Choroid plexus epithelial cell (primary cell): ENCODE measurements around the gene ENDOV.

Experiments used
- DNase-seq: peaks from one replicate; pipeline ENCODE4 v3.0.0-alpha.2; 2010; ENCODE audit warnings: low read depth
- H3K4me3 ChIP-seq: 2 replicates; pipeline ENCODE4 v1.5.1; 2011; ENCODE audit warnings: low read depth, mild to moderate bottlenecking, control low read depth, low read length, moderate library complexity
- TF ChIP-seq, protein P1 (sequence below): conservative IDR thresholded peaks from 2 replicates; pipeline ENCODE4 v1.5.1; 2011; ENCODE audit warnings: low read depth, mild to moderate bottlenecking, control low read depth, inconsistent platforms, low read length, moderate library complexity

The ENDOV gene

DNA sequence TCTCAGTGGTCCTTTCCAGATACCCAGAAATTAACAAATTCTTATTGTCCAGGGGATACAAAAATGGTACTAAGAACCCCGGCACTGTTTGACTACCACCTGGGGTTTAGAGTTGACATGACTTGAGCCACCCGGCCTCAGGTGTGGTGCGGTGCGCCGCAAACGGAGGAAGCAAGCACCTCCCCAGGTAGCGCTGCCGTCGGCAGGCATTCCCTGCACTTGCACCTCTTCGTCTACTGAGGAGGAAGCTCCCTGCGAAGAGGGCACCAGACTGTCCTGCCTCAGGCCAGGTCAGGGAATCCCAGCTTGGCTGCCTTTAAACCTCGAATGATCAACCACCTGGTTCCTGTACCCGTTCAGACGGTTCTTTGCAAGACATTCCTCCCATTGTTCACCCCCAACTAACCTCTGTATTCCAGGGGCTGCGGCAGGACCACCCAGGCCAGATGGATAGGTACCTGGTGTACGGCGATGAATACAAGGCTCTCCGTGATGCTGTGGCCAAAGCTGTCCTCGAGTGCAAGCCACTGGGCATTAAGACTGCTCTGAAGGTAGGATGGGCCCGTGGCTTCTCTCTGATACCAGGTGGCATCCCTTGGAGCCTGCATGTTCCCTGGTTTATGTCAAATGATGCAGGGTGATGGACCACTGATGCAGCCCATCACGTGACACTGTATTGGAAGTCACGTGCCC is 40.8 kb upstream of the ENDOV start:
- TF ChIP-seq, protein P1, sequence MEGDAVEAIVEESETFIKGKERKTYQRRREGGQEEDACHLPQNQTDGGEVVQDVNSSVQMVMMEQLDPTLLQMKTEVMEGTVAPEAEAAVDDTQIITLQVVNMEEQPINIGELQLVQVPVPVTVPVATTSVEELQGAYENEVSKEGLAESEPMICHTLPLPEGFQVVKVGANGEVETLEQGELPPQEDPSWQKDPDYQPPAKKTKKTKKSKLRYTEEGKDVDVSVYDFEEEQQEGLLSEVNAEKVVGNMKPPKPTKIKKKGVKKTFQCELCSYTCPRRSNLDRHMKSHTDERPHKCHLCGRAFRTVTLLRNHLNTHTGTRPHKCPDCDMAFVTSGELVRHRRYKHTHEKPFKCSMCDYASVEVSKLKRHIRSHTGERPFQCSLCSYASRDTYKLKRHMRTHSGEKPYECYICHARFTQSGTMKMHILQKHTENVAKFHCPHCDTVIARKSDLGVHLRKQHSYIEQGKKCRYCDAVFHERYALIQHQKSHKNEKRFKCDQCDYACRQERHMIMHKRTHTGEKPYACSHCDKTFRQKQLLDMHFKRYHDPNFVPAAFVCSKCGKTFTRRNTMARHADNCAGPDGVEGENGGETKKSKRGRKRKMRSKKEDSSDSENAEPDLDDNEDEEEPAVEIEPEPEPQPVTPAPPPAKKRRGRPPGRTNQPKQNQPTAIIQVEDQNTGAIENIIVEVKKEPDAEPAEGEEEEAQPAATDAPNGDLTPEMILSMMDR, result no peak
- DNase-seq, result no peak
- no peak overlapping the region for H3K4me3 ChIP-seq

DNA sequence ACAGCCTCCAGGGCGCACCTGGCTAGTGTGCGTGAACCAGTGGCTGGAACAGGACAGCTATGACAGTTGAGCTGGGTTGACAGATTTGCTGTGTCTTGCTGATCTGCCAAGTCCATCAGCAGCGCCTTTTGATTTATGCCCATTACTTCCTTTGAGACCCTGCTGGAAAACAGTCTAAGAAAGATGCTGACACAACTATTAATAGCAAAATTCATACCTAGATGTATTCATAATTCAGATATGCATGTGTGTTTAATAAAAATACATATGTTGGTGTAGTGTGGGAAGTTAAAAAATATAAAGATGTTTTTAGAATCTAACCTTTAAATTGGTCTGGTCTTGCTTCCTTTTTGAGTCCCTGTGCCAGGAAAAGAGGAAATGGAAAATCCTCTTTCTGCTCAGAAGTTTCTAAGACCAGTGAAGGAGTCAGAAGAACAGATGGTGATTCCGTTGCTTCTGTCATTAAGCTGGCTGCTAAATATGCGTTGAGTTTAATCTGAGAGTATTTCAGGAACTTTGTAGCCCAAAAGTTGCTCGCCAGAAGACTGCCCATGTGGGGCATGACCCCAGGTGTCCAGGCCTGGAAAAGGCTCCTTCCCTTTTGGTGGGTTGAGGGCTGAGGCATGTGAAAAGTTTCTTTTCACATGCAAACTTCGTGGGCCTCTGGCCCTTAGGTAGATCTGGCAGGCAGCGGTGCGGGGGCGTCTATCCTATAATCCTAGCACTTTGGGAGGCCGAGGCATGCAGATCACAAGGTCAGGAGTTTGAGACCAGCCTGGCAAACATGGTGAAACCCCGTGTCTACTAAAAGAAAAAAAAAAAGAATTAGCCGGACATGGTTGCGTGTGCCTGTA is 40.0 kb upstream of the ENDOV start:
- TF ChIP-seq, protein P1, result no peak
- DNase-seq, result no peak
- no peak overlapping the region for H3K4me3 ChIP-seq

DNA sequence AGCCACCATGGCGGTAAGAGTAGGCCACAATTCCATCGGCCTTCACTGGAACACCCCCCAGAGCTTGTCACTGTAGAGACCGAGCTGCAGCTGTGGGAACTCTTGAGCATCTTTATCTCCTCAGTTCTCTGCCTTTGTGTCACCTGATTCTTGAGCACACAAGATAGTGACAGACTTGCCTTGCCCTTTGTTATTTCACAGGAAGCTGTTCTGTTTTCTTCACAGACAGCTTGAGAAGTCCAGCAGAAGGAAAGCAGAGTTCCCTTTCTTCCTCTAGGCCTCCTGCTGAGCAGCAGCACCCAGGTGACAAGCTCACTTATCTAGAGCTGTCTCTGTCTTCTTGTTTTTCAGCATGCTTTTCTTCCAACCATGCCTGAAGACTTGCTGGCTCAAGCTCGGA is 38.4 kb upstream of the ENDOV start:
- H3K4me3 ChIP-seq, result no peak overlapping the region
- no peak for DNase-seq
- TF ChIP-seq, protein P1, result no peak

DNA sequence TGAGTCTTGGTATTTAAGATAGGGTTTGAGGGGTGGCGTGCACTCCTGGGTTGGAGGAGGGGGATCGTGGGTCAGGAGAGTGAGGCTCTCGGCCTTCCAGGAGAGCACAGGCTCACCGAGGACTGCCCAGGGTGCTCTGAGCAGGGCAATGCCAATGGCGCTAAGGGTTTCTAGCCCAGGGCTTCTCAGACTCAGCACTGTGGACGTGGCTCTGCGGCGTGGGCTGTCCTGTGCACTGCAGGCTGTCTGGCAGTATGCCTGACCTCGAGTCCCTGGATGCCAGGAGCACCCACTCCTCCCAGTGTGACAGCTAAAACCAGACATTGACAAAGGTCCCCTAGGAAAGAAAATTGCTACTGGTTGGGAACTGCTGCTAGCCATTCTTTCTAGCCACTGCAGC is 37.2 kb upstream of the ENDOV start:
- DNase-seq, result no peak
- no peak overlapping the region for H3K4me3 ChIP-seq
- TF ChIP-seq, protein P1, result no peak

DNA sequence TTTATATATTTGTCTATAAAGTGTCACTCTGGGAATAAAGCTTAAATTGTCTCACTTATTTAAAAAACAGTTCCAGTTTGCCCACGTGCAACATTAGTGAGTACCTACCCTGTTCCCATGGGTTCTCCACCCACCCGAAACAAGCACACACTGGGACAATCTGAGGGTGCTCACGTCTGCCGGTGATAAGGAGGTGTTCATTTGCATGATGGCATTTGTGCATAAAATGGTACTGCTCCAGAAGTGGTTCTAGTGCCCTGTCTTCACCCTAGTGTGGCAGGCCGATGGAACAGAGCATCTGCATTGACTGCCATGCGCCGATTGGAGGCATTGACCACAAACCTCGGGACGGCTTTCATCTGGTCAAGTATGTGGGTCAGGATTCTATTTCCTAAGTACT is 35.6 kb upstream of the ENDOV start:
- no peak overlapping the region for H3K4me3 ChIP-seq
- TF ChIP-seq, protein P1, result no peak
- DNase-seq, result no peak

DNA sequence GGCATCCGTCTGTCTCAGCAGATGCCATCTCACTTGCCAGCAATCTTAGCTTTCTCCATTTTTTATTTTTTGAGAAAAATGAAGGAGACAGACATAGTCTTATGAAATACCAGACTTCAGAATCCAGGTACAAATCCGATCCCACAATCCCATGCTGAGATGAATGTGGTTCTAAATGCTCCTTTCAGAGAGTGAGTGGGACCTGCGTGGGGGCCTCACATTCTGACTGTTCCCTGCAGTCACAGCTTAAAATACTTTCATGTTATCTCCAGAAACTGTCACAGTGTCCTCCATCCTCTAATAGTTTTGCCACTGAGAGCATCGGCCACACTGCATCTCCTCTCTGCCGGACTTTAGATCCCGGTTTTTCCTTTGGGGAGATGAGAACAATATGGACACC is 34.9 kb upstream of the ENDOV start:
- no peak for DNase-seq
- H3K4me3 ChIP-seq, result no peak overlapping the region
- TF ChIP-seq, protein P1, result no peak
